ENCODE data around the gene METTL1.
"Not testable (repeated sequence)": the region's sequence is repeated elsewhere in the genome, so short reads cannot be mapped to it uniquely, and the experiment has no call there.

The METTL1 gene

GRCh38 chr12:57771873-57772428, at the start of gene METTL1:
Gene METTL1 (minus strand): TSS chr12:57772105. CDS start chr12:57772083, 22 bp downstream.
- no peak for TF ChIP-seq CTCF (IDR thresholded peaks at IDR 0.05; ENCODE audit: low read depth, low read length)
- DNase-seq (ENCODE audit: extremely low read depth, low read depth): peak; percentile 81

DNA sequence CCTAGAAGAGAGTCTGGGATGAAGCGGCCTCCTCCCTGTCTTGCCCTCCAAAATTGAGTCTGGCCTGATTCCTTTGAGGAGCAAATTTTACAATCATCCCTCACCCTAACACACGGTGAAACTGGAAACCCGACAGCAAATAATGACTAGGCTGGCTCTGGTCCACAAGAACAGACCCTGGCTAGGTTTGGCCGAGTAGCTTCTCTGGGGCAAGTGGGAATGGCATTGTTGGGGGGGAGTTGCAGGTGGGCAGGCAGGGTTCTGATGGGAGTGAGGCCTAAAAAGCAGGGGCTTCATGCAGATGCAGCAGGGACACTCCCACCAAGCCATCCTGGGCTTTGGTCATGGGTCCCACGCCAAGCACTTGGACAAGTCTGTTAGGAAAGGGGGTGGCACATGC, 49.1 kb upstream of the METTL1 start:
- DNase-seq (ENCODE audit: extremely low read depth, low read depth): not testable (repeated sequence)

GRCh38 chr12:57820119-57820518, 48.2 kb upstream of the METTL1 start:
- DNase-seq (ENCODE audit: extremely low read depth, low read depth): not testable (repeated sequence)

- DNase-seq (ENCODE audit: extremely low read depth, low read depth): not testable (repeated sequence)
Observed at GRCh38 chr12:57817990-57818331, 46.1 kb upstream of the METTL1 start.

GRCh38 chr12:57817261-57817989, 45.5 kb upstream of the METTL1 start:
- TF ChIP-seq CTCF (IDR thresholded peaks at IDR 0.05; ENCODE audit: low read depth, low read length): no peak

GRCh38 chr12:57816855-57817151, 44.9 kb upstream of the METTL1 start:
- no peak for TF ChIP-seq CTCF (IDR thresholded peaks at IDR 0.05; ENCODE audit: low read depth, low read length)
- DNase-seq (ENCODE audit: extremely low read depth, low read depth): no peak

More at GRCh38 chr12:57817261-57817989, 45.5 kb upstream of the METTL1 start:
- no peak for DNase-seq (ENCODE audit: extremely low read depth, low read depth)

- DNase-seq (ENCODE audit: extremely low read depth, low read depth): no peak
- no peak for TF ChIP-seq CTCF (IDR thresholded peaks at IDR 0.05; ENCODE audit: low read depth, low read length)
Observed at GRCh38 chr12:57816001-57816854, 44.3 kb upstream of the METTL1 start.

DNA sequence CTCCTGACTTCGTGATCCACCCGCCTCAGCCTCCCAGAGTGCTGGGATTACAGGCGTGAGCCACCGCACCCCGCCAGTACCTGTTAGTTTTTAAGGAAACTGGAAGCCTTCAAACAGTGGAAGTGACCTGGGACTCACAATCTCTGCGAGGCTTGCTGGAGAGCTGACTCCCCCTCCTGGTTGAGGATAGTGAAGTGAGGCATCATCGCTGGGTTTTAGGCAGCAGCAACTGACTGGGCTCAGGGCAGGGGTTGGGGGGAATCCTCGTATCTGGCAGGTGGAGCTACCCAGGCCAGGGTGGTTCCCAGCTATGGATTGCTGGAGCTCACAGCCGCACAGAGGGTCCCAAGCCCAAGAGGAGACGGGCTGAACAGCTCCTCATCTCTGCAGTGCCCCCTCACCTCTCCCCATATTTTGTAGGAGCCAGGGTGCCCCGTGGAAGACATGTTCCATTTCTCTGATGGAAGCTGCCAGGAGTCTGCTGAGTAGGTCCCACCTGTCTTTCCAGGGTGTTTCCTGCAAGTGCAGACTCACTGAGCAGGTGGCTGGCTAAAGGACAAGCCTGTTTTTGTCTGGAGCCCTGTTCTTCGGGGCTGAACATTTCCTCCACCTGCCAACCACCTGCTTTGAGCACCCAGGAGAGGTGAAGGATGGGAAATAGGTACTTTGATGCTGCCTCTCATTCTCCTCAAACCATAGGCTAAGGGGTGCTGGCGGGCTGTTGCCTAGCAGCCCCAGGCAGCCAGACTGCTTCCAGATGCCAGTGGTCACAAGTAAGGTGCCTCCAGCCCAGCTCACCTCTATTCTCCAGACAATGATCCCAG, 43.5 kb upstream of the METTL1 start:
- no peak; the same call in 1 of the 2 replicates for TF ChIP-seq CTCF (IDR thresholded peaks at IDR 0.05; ENCODE audit: low read depth, low read length)
- no peak for DNase-seq (ENCODE audit: extremely low read depth, low read depth)
